IPS-20b (cell line): Measurements from ENCODE around the gene MAP3K14.

Experiments
- H3K27ac ChIP-seq: one replicate; pipeline ENCODE4 v1.5.1; 2013; ENCODE audit warnings: low read length
- H3K27me3 ChIP-seq: 2 replicates; pipeline ENCODE4 v1.6.1; 2013; ENCODE audit warnings: mild to moderate bottlenecking, low read length, inconsistent platforms; ENCODE audit not compliant: insufficient read depth
- H3K36me3 ChIP-seq: 2 replicates; pipeline ENCODE4 v1.6.1; 2013; ENCODE audit warnings: low read depth, mild to moderate bottlenecking, inconsistent platforms, low read length, moderate library complexity; ENCODE audit not compliant: insufficient read depth
- H3K4me1 ChIP-seq: 2 replicates; pipeline ENCODE4 v1.6.1; 2013; ENCODE audit warnings: mild to moderate bottlenecking, control low read depth, inconsistent platforms, low read length, moderate library complexity; ENCODE audit not compliant: insufficient read depth
- H3K4me3 ChIP-seq: 2 replicates; pipeline ENCODE4 v1.5.1; 2013; ENCODE audit warnings: mild to moderate bottlenecking, low read length, inconsistent platforms
- H3K9ac ChIP-seq: 2 replicates; pipeline ENCODE4 v1.6.1; 2013; ENCODE audit warnings: low read depth, mild to moderate bottlenecking, inconsistent platforms, low read length, moderate library complexity
- H3K9me3 ChIP-seq: 2 replicates; pipeline ENCODE4 v1.6.1; 2013; ENCODE audit warnings: mild to moderate bottlenecking, low read depth, low read length, inconsistent platforms; ENCODE audit not compliant: insufficient read depth

MAP3K14 gene

GRCh38 chr17:45226576-45226975 lies 90.2 kb downstream of the MAP3K14 start:
- H3K4me3 ChIP-seq: no peak overlapping the region
- H3K4me1 ChIP-seq: peaks cover 12% of the 10 kb centered on the region
- no peak overlapping the region for H3K9ac ChIP-seq
- H3K9me3 ChIP-seq: no peaks in the 10 kb centered on the region
- no peaks in the 10 kb centered on the region for H3K36me3 ChIP-seq
- no peak overlapping the region for H3K27ac ChIP-seq
- peaks cover 42% of the 10 kb centered on the region for H3K27me3 ChIP-seq

- Histone ChIP-seq H3K9me3 (no peaks in the 10 kb centered on the region), H3K9ac (no peak overlapping the region), H3K27me3 (peaks cover 46% of the 10 kb centered on the region), H3K27ac (no peak overlapping the region), H3K4me1 (peaks cover 12% of the 10 kb centered on the region), H3K4me3 (no peak overlapping the region), H3K36me3 (no peaks in the 10 kb centered on the region)
Observed at GRCh38 chr17:45225964-45226530, 90.8 kb downstream of the MAP3K14 start.

DNA sequence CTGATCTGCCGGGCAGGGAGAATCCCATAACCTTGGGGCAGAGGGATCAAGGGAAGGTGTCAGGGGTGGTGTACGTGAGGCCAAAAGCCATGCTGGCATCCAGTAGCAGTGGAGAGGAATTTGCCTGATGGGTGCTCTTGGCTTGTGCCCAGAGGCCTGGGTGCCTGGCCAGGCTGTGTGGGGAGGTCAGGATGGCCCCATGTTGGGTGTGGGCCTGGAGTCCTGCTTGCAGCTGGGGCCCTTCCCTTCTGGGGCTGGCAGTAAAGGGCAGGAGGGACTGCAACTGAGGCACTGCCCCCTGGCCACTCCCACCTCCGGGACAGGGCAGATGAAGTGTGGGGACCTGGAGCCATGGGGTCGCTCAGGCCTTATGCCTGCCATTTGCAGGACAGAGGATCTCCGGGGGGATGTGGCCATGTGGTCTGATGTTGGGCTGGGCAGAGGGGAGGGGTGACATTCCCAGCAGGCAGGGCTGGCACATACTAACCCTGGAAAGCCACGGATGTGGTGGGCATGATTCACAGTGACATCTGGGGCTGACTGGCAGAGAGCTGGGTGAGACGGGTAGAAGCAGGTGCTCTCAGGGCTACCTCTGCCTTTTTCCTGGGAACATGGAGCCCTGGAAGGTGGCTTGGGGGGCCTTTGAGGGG lies 91.6 kb downstream of the MAP3K14 start:
- Histone ChIP-seq H3K4me3 (no peak overlapping the region), H3K4me1 (peaks cover 12% of the 10 kb centered on the region), H3K27me3 (peaks cover 48% of the 10 kb centered on the region), H3K9me3 (no peaks in the 10 kb centered on the region), H3K9ac (no peak overlapping the region), H3K36me3 (no peaks in the 10 kb centered on the region), H3K27ac (no peak overlapping the region)

GRCh38 chr17:45224671-45225050 lies 92.2 kb downstream of the MAP3K14 start:
- Histone ChIP-seq H3K36me3 (no peaks in the 10 kb centered on the region), H3K9ac (no peak overlapping the region), H3K27me3 (peaks cover 54% of the 10 kb centered on the region), H3K9me3 (no peaks in the 10 kb centered on the region), H3K27ac (no peak overlapping the region), H3K4me1 (peaks cover 12% of the 10 kb centered on the region), H3K4me3 (no peak overlapping the region)

DNA sequence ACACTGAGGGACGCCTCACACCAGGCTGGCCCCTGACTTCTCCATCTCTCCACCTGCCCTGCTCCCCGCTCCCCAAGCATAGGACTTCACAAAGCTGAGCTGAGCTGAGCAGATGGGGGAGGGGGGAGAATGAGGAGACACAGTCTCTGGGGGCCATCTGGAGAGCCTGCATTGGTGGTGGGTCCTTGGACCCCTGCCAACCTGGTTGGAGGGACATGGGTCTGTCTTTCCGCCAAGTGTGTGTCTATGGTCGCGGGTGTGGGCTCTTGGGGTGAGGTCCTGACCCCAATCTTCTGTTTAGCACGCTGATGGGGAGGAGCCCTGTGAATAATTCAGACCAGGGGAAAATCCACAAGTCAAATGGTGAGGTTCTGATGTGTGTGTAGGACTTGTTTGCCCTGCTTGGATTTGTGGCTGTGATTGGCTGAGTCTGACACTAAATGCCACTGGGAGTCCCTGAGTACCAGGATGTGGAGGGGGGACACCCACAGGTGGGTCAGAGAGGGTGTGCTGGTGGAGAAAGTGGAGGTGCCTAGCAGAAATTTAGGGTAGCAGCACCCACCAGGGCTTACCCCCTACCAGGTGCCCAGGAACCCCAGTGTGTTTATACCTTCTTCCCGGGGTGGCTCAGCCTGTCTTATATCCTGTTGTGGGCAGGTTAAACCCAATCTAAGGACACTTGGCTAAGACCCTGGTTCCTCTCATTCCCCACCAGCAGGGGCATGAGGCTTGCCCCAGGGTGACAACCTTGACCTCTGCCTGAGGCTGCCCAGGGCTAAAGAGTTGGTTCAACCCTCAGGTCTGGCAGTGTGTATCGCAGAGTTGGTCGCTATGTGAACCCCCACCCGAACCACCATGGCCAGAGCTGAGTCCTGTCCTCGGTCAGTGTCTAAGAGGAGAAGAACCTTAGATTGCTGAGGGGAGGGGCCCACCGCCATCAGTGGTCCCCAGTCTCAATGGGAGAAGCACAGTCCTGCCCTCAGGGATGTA lies 93.0 kb downstream of the MAP3K14 start:
- no peaks in the 10 kb centered on the region for H3K9me3 ChIP-seq
- peaks cover 61% of the 10 kb centered on the region for H3K27me3 ChIP-seq
- H3K4me1 ChIP-seq: peaks cover 4% of the 10 kb centered on the region
- H3K36me3 ChIP-seq: no peaks in the 10 kb centered on the region
- no peak overlapping the region for H3K4me3 ChIP-seq
- H3K27ac ChIP-seq: no peak overlapping the region
- no peak overlapping the region for H3K9ac ChIP-seq

- Histone ChIP-seq H3K9ac (no peak overlapping the region), H3K9me3 (no peaks in the 10 kb centered on the region), H3K36me3 (no peaks in the 10 kb centered on the region), H3K4me3 (peak overlapping the region; percentile 69; the same call in 1 of the 2 replicates), H3K27me3 (peaks cover 61% of the 10 kb centered on the region), H3K4me1 (no peaks in the 10 kb centered on the region), H3K27ac (no peak overlapping the region)
Observed at GRCh38 chr17:45222996-45223538, 93.8 kb downstream of the MAP3K14 start.

- no peaks in the 10 kb centered on the region for H3K9me3 ChIP-seq
- no peaks in the 10 kb centered on the region for H3K4me1 ChIP-seq
- no peak overlapping the region for H3K27ac ChIP-seq
- H3K4me3 ChIP-seq: peak overlapping the region; percentile 69
- H3K27me3 ChIP-seq: peaks cover 61% of the 10 kb centered on the region
- H3K9ac ChIP-seq: no peak overlapping the region
- H3K36me3 ChIP-seq: no peaks in the 10 kb centered on the region
Observed at GRCh38 chr17:45222289-45222995, 94.4 kb downstream of the MAP3K14 start.

- H3K27ac ChIP-seq: no peak overlapping the region
- no peaks in the 10 kb centered on the region for H3K36me3 ChIP-seq
- H3K4me1 ChIP-seq: no peaks in the 10 kb centered on the region
Observed at GRCh38 chr17:45222014-45222288, 94.9 kb downstream of the MAP3K14 start.

GRCh38 chr17:45221081-45222013 lies 95.5 kb downstream of the MAP3K14 start, which contains the start of gene FMNL1:
TSS of gene FMNL1 (plus strand) at chr17:45221885. CDS start at chr17:45222125, 240 bp downstream.
- H3K27me3 ChIP-seq: peaks cover 61% of the 10 kb centered on the region
- H3K9me3 ChIP-seq: no peaks in the 10 kb centered on the region
- no peaks in the 10 kb centered on the region for H3K36me3 ChIP-seq
- no peak within 1 kb of the TSS for H3K9ac ChIP-seq
- peak within 1 kb of the TSS; percentile 69 for H3K4me3 ChIP-seq
- no peaks in the 10 kb centered on the region for H3K4me1 ChIP-seq
- no peak within 1 kb of the TSS for H3K27ac ChIP-seq

More at GRCh38 chr17:45222014-45222288, 94.9 kb downstream of the MAP3K14 start:
- no peaks in the 10 kb centered on the region for H3K9me3 ChIP-seq
- no peak overlapping the region for H3K9ac ChIP-seq
- peaks cover 61% of the 10 kb centered on the region for H3K27me3 ChIP-seq
- peak overlapping the region; percentile 69; the same call in 1 of the 2 replicates for H3K4me3 ChIP-seq

DNA sequence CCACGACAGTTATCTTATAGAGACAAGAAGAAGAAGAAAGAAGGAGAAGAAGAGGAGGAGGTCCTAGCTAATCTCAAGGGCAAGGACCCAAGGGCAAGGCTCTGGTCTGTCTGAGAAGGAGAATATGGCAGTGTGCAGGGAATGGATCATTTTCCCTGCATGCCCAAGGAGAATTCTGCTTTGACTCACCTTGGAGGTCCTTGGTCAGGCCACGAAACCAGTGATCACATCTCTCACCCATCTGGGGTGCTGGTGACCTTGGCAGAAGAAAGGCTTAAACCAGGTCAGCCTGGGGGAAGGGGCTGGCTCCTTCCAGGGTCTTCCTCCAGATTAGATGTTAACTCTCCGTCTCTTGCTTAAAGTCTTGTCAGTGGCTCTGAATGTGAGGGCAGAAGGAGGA lies 96.7 kb downstream of the MAP3K14 start:
- H3K9me3 ChIP-seq: no peaks in the 10 kb centered on the region

More for the DNA sequence above, 96.7 kb downstream of the MAP3K14 start:
- Histone ChIP-seq H3K9ac (no peak overlapping the region), H3K4me1 (no peaks in the 10 kb centered on the region), H3K36me3 (no peaks in the 10 kb centered on the region), H3K27ac (no peak overlapping the region), H3K4me3 (no peak overlapping the region), H3K27me3 (peaks cover 60% of the 10 kb centered on the region)
